Activated naive CD4-positive, alpha-beta T cell treated with anti-CD3 and anti-CD28 coated beads, Interleukin-2, amount 10 ng/mL, durations not matched to agents 7 days and 5 days (primary cell): ENCODE measurements around the gene STBD1.
A peak's percentile ranks its signal among the peaks of the same experiment; 100 is the strongest.
"Not testable (repeated sequence)": the region's sequence is repeated elsewhere in the genome, so short reads cannot be mapped to it uniquely, and the experiment has no call there.

Experiments used
- CTCF ChIA-PET: fragments of 350-600 bp; sonication (Branson Sonifier 250); formaldehyde crosslinking; loops from one replicate; lab custom pipeline; 2021; ENCODE audit warnings: antibody characterized with exemption; lab: Charles Lee
- DNase-seq: peaks from one replicate; pipeline ENCODE4 v3.0.0-alpha.2; 2020
- H3K27ac Mint-ChIP-seq: one replicate; pipeline ENCODE4 v1.8.0; 2021; ENCODE audit warnings: mild to moderate bottlenecking, moderate library complexity, mixed read lengths
- H3K27me3 Mint-ChIP-seq: one replicate; pipeline ENCODE4 v1.8.0; 2021; ENCODE audit warnings: mild to moderate bottlenecking, mixed read lengths
- H3K36me3 Mint-ChIP-seq: one replicate; pipeline ENCODE4 v1.8.0; 2021; ENCODE audit warnings: mixed read lengths
- H3K4me1 Mint-ChIP-seq: one replicate; pipeline ENCODE4 v1.8.0; 2021; ENCODE audit warnings: mixed read lengths
- H3K4me3 Mint-ChIP-seq: one replicate; pipeline ENCODE4 v1.8.0; 2021; ENCODE audit warnings: mild to moderate bottlenecking, moderate library complexity, mixed read lengths
- H3K9me3 Mint-ChIP-seq: one replicate; pipeline ENCODE4 v1.8.0; 2021; ENCODE audit warnings: mixed read lengths

The STBD1 gene

DNA sequence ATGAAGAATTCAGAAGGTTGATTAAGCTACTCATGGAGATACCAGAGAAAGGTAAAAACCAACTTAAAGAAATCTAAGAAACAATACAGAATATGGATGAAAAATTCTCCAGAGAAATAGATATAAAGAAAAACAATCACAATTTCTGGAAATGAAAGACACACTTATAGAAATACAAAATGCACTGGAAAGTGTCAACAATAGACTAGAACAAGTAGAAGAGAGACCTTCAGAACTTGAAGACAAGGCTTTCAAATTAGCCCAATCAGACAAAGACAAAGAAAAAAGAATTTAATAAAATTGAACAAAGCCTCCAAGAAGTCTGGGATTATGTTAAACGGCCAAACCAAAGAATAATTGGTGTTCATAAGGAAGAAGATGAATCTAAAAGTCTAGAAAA lies 9.6 kb downstream of the STBD1 start:
- Mint-ChIP-seq H3K36me3 (peaks cover 2% of the 10 kb centered on the region), H3K4me1 (no peaks in the 10 kb centered on the region), H3K4me3 (no peak overlapping the region), H3K9me3 (peaks cover 13% of the 10 kb centered on the region), H3K27me3 (peaks cover 9% of the 10 kb centered on the region), H3K27ac (no peak overlapping the region)
- DNase-seq, result no peak
- CTCF ChIA-PET, result interaction anchor here (1.5 kb wide), 1 partner anchor 62 kb away, joined by 6 read pairs; no protein-coding TSS in a partner anchor

DNA sequence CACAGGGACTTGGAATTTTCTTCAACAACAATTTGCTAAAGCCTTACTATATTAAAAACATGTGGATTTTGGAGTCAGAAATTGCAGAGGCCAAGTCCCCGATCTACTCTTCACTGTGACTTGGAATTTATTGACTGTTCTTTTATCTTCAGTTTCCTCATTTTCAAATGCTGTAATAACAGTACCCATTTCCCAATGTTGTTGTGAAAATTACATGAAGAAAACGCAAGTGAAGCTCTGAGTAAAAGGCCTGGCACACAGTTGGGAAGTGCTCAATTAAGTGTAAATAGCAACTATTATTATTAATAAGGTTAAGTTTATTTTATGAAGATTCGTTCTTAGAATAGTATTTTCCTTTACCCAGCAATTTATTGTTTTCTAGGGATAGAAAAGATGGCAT lies 15.7 kb downstream of the STBD1 start:
- peaks cover 4% of the 10 kb centered on the region for H3K36me3 Mint-ChIP-seq
- no peaks in the 10 kb centered on the region for H3K27me3 Mint-ChIP-seq
- DNase-seq, result no peak
- H3K4me3 Mint-ChIP-seq, result no peak overlapping the region
- H3K9me3 Mint-ChIP-seq, result peaks cover 16% of the 10 kb centered on the region
- CTCF ChIA-PET, result no interaction called here
- no peaks in the 10 kb centered on the region for H3K4me1 Mint-ChIP-seq
- no peak overlapping the region for H3K27ac Mint-ChIP-seq

DNA sequence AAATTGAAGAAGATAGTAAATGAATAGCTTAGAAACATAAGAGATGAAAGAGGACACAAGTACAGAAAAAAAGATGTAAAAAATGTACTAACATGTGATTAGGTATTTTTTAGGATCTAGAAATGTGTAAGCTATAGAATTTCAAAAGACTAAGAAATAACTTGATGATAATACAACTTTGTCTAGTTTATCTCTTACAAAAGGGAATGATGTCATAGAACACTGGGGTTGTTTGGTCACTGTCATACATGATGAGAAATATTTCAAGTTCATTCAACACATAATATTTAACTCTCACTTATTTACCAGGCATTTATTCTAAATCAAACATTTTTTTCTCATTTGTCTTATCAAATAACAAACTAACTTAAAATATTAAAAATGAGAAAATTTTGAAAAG lies 18.5 kb downstream of the STBD1 start:
- Mint-ChIP-seq H3K36me3 (peaks cover 4% of the 10 kb centered on the region), H3K27ac (no peak overlapping the region), H3K9me3 (peaks cover 18% of the 10 kb centered on the region), H3K27me3 (no peaks in the 10 kb centered on the region), H3K4me3 (no peak overlapping the region), H3K4me1 (no peaks in the 10 kb centered on the region)
- CTCF ChIA-PET, result interaction anchor here (1.0 to 1.4 kb wide), 3 partner anchors 9 to 52 kb away, joined by 3 read pairs; no protein-coding TSS in a partner anchor
- no peak for DNase-seq

DNA sequence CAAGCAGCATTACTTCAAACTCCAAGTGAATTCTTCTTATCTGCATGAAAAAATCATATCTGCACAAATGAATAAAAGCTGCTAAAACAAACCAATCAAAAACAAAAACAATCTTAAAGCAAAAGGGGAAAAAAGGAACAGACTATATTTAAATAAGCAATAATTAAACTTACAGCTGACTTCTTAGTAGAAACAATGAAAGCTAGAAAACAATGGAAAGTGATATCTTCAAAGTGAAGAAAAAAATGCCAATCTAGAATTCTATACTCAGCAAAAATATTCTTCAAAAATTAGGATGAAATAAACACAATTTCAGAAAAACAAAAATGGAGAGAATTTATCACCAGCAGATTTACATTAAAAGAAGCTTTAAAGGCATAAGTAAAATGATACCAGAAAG lies 20.0 kb downstream of the STBD1 start:
- no peaks in the 10 kb centered on the region for H3K4me1 Mint-ChIP-seq
- CTCF ChIA-PET, result no interaction called here
- no peak overlapping the region for H3K4me3 Mint-ChIP-seq
- H3K27me3 Mint-ChIP-seq, result no peaks in the 10 kb centered on the region
- peaks cover 4% of the 10 kb centered on the region for H3K36me3 Mint-ChIP-seq
- peaks cover 16% of the 10 kb centered on the region for H3K9me3 Mint-ChIP-seq
- H3K27ac Mint-ChIP-seq, result no peak overlapping the region
- DNase-seq, result no peak

DNA sequence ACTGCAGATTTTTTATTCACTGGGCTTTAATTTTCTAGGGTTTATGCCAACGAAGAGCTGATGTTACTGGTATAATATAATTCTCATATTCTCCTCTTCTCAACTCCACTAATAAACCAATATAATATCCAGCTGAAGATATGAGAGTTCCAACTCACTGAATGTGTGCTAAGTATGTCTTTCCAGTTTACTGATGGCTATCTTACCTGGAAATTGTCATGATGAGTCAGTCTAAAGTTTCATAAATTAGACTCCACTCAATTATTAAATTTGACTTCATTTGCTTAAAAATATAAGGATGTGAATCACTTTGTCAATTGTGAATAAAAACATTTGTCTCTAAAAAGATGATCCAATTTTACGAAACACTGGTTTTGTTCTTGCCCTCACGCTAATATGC lies 28.4 kb downstream of the STBD1 start:
- DNase-seq, result no peak
- peaks cover 13% of the 10 kb centered on the region for H3K27me3 Mint-ChIP-seq
- CTCF ChIA-PET, result interaction anchor here (1.4 kb wide), 1 partner anchor 9 kb away, joined by 3 read pairs; no protein-coding TSS in a partner anchor
- H3K9me3 Mint-ChIP-seq, result no peaks in the 10 kb centered on the region
- H3K36me3 Mint-ChIP-seq, result no peaks in the 10 kb centered on the region
- no peak overlapping the region for H3K4me3 Mint-ChIP-seq
- H3K27ac Mint-ChIP-seq, result no peak overlapping the region
- no peaks in the 10 kb centered on the region for H3K4me1 Mint-ChIP-seq

DNA sequence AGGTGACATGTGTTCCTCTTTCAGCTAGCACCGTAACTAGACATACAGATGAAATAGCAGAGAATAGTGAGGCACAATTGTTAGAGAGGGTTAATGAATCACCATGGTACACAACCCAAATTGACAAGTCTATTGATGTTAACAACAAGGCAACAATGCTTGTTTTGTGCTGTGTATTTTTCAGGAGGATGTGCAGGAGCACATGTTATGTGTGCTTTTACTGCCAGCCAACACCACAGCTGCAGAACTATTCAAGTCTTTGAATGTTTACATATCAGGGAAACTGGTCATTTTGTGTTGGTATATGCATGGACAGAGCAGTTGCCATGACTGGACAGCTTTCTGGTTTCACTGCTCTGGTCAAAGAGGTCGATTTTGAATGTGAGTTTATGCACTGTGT lies 32.8 kb downstream of the STBD1 start:
- Mint-ChIP-seq H3K27me3 (peaks cover 10% of the 10 kb centered on the region), H3K36me3 (no peaks in the 10 kb centered on the region), H3K4me1 (no peaks in the 10 kb centered on the region), H3K9me3 (no peaks in the 10 kb centered on the region), H3K27ac (no peak overlapping the region), H3K4me3 (no peak overlapping the region)
- CTCF ChIA-PET, result interaction anchor here (0.6 kb wide), 1 partner anchor 265 kb away, joined by 3 read pairs; no protein-coding TSS in a partner anchor
- DNase-seq, result no peak

DNA sequence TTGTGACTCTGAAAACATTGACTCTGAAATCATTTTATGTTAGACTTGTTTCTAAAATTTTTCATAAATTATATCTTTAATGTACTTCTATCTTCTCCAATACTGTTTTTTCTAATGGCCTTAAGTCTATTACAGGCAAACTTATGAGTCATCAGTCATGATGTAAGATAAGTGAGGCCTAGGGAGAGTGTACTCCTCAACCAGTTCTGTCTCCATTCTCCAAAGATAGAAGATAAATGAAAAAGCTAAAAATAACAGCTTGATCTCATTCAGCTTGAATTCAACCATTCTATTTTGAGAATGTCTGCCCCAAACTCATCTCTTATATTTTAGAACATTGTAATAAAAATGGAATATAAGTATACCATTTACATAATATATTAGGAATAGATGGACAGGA lies 34.5 kb downstream of the STBD1 start:
- no peaks in the 10 kb centered on the region for H3K9me3 Mint-ChIP-seq
- CTCF ChIA-PET, result no interaction called here
- no peak overlapping the region for H3K27ac Mint-ChIP-seq
- no peaks in the 10 kb centered on the region for H3K4me1 Mint-ChIP-seq
- H3K27me3 Mint-ChIP-seq, result peaks cover 11% of the 10 kb centered on the region
- H3K36me3 Mint-ChIP-seq, result no peaks in the 10 kb centered on the region
- no peak for DNase-seq
- no peak overlapping the region for H3K4me3 Mint-ChIP-seq

DNA sequence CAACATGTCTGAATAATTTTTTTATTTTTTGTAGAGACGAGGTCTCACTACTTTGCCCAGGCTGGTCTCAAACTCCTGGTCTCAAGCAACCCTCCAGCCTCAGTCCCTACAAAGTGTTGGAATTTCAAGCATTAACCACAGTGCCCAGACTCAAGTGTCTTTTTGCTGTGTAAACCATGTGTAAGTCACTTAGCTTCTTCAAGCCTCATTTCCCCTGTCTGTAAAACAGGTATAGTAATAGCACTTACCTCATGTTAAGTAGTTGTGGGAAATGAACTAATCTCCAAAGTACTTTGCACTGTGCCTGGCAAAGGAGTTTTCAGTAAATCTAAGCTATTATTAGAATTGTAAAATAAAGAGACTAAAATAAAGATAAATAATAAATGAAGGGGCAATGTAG lies 35.7 kb downstream of the STBD1 start:
- Mint-ChIP-seq H3K27me3 (peaks cover 11% of the 10 kb centered on the region), H3K4me3 (no peak overlapping the region), H3K27ac (no peak overlapping the region), H3K36me3 (no peaks in the 10 kb centered on the region), H3K9me3 (no peaks in the 10 kb centered on the region), H3K4me1 (no peaks in the 10 kb centered on the region)
- CTCF ChIA-PET, result no interaction called here
- no peak for DNase-seq

DNA sequence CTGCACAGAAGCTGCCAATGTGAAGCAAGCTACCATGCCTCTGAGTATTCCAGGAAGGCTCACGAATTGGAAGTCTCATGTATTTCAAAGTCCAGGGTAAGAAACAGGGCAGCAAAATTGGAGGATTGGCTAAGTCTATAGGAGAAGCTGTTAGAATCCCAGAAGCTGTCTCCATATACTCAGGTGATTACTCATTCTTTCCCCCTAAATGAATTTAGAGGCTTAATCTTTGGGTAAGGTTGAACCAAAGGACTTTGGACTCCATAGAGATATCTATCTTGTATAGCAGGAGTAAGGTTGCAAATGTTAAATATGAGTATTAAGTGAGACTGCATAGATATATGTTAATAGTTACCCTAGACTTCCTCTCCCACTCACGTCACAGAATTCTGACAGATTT lies 36.3 kb downstream of the STBD1 start:
- Mint-ChIP-seq H3K9me3 (peaks cover 2% of the 10 kb centered on the region), H3K27me3 (peaks cover 9% of the 10 kb centered on the region), H3K4me1 (no peaks in the 10 kb centered on the region), H3K36me3 (no peaks in the 10 kb centered on the region), H3K4me3 (no peak overlapping the region), H3K27ac (no peak overlapping the region)
- DNase-seq, result no peak
- CTCF ChIA-PET, result interaction anchor here (1.6 kb wide), 1 partner anchor 34 kb away, joined by 4 read pairs; no protein-coding TSS in a partner anchor

DNA sequence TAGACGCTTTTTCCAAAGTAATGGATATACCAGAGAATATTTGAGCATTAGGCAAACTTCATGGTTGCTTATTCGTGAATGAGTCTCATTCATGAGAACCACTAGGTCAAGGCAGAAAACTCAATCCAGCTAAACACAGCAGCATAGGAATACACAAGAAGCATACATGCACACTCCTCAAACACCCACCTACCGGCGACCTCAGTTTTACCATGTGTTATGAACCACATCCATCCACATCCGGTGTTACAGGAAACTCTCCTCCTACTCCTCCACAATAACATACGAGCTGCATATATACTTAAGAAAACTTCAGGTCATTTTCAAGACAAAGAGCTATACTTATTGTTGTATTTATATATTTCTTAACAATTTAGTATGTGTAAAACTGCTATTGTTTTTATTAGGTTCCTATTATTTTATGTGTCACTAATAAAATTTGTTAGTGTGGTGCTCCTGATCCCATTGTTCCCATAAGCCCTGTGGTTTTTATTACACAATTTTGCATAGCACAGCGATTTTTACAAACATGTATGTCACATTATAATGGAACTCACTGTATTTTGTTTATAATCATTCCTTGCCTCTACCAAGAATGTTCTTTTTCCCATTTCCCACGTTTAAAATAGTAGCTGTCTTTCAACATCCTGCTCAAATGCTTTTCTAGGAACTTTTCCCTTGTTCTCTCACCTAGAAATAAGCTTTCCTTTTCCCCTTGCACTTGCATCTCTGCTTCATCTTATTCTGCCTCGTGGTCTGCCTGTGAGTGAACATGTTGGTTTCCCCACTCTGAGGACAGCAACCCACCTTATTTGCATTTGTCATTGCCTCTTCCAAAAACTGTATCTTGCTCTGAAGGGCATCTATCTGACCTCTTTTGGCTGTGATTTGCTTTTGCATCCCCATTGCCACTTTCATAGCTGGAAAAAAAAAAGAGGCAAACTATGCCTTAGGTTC lies 48.3 kb downstream of the STBD1 start:
- H3K27me3 Mint-ChIP-seq, result no peaks in the 10 kb centered on the region
- peaks cover 10% of the 10 kb centered on the region for H3K4me1 Mint-ChIP-seq
- peak; percentile 36 for DNase-seq
- CTCF ChIA-PET, result interaction anchor here (0.9 to 1.4 kb wide), 3 partner anchors 9 to 175 kb away, joined by 3 to 4 read pairs (median 3); no protein-coding TSS in a partner anchor
- no peak overlapping the region for H3K27ac Mint-ChIP-seq
- H3K36me3 Mint-ChIP-seq, result no peaks in the 10 kb centered on the region
- H3K4me3 Mint-ChIP-seq, result no peak overlapping the region
- peaks cover 11% of the 10 kb centered on the region for H3K9me3 Mint-ChIP-seq

DNA sequence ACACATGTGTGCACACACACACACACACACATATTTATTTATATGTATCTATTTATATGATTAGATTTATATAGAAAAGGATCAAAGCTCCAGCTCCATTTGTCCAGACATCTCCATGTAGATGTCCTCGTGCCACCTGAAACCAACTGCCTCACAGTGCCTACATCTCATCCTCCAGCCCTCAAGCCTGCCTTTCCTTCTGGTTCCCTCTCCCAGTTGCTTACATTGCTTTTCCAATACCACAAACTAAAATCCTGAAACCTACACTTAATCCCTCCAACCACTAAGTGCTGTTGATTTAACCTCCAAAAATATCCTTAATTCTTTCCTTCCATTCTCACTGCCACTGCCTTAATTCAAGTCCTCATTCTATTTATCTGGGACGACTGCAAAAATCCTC lies 51.4 kb downstream of the STBD1 start:
- CTCF ChIA-PET, result no interaction called here
- no peak for DNase-seq
- Mint-ChIP-seq H3K4me3 (no peak overlapping the region), H3K27me3 (no peaks in the 10 kb centered on the region), H3K27ac (no peak overlapping the region), H3K36me3 (no peaks in the 10 kb centered on the region), H3K4me1 (peaks cover 10% of the 10 kb centered on the region), H3K9me3 (peaks cover 12% of the 10 kb centered on the region)

DNA sequence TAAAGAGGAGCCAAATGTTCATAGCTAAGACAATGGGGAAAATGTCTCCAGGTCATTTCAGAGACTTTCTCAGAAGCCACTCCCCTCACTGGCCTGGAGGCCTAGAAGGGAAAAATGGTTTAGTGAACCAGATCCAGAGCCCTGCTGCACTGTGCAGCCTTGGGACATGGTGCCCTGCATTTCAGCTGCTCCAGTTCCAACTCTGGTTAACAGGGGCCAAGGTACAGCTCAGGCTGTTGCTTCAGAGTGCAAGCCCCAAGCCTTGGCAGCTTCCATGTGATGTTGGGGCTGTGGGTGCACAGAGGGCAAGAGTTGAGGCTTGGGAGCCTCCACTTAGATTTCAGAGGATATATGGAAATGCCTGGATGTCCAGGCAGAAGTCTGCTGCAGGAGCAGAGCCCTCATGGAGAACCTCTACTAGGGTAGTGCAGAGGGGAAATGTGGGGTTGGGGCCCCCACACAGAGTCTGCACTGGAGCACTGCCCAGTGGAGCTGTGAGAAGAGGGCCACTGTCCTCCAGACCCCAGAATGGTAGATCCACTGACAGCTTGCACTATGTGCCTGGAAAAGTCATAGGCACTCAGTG lies 53.4 kb downstream of the STBD1 start:
- H3K9me3 Mint-ChIP-seq, result peaks cover 12% of the 10 kb centered on the region
- H3K4me3 Mint-ChIP-seq, H3K27ac Mint-ChIP-seq, H3K4me1 Mint-ChIP-seq, CTCF ChIA-PET, H3K27me3 Mint-ChIP-seq, DNase-seq, H3K36me3 Mint-ChIP-seq: not testable (repeated sequence)
